WTC11 (cell line): ENCODE data around the gene RGS17.

Experiments
- NFYB ChIP-seq: sonication (generic); formaldehyde crosslinking; conservative IDR thresholded peaks from 2 replicates; pipeline ENCODE4 v1.8.0; 2022; ENCODE audit warnings: low read depth, missing genetic modification reagents
- OVOL2 ChIP-seq: fragments of 250-450 bp; sonication (Bioruptor Pico); IDR thresholded peaks from 2 replicates; pipeline ENCODE4 v1.9.0; 2021; ENCODE audit warnings: mild to moderate bottlenecking, borderline replicate concordance
- RELA ChIP-seq: sonication (generic); formaldehyde crosslinking; IDR thresholded peaks from 2 replicates; pipeline ENCODE4 v1.8.1; 2022; ENCODE audit warnings: missing genetic modification reagents, mild to moderate bottlenecking, borderline replicate concordance
- TCF7 ChIP-seq: sonication (generic); formaldehyde crosslinking; IDR thresholded peaks from 2 replicates; pipeline ENCODE4 v1.8.0; 2022; ENCODE audit warnings: mild to moderate bottlenecking, low read depth, missing genetic modification reagents, moderate library complexity
- ZBTB21 ChIP-seq: sonication (generic); formaldehyde crosslinking; IDR thresholded peaks from 2 replicates; pipeline ENCODE4 v1.8.1; 2023; ENCODE audit warnings: mild to moderate bottlenecking, missing genetic modification reagents, borderline replicate concordance
- ZNF423 ChIP-seq: fragments of 250-450 bp; sonication (Bioruptor Pico); IDR thresholded peaks from 2 replicates; pipeline ENCODE4 v2.1.2; 2022; ENCODE audit warnings: mild to moderate bottlenecking, moderate library complexity
- TF ChIP-seq, protein P1 (sequence below): fragments of 200-600 bp; IDR thresholded peaks from 2 replicates; pipeline ENCODE4 v1.8.0; 2022; ENCODE audit warnings: antibody characterized with exemption
- TF ChIP-seq, protein P2 (sequence below): sonication (generic); formaldehyde crosslinking; IDR thresholded peaks from 2 replicates; pipeline ENCODE4 v1.8.0; 2023; ENCODE audit warnings: missing genetic modification reagents
- TF ChIP-seq, protein P3 (sequence below): fragments of 250-450 bp; sonication (Bioruptor Pico); IDR thresholded peaks from 2 replicates; pipeline ENCODE4 v1.9.0; 2021; ENCODE audit warnings: moderate library complexity, mild to moderate bottlenecking, inconsistent platforms, borderline replicate concordance
- TF ChIP-seq, protein P4 (sequence below): fragments of 250-450 bp; sonication (Bioruptor Pico); IDR thresholded peaks from 2 replicates; pipeline ENCODE4 v1.9.0; 2021; ENCODE audit warnings: mild to moderate bottlenecking, borderline replicate concordance
- TF ChIP-seq, protein P5 (sequence below): fragments of 250-450 bp; sonication (Bioruptor Pico); IDR thresholded peaks from 2 replicates; pipeline ENCODE4 v2.1.2; 2022; ENCODE audit warnings: mild to moderate bottlenecking, moderate library complexity
- TF ChIP-seq, protein P6 (sequence below): sonication (generic); formaldehyde crosslinking; IDR thresholded peaks from 2 replicates; pipeline ENCODE4 v1.8.1; 2023; ENCODE audit warnings: mild to moderate bottlenecking, moderate library complexity, missing genetic modification reagents

DNA sequence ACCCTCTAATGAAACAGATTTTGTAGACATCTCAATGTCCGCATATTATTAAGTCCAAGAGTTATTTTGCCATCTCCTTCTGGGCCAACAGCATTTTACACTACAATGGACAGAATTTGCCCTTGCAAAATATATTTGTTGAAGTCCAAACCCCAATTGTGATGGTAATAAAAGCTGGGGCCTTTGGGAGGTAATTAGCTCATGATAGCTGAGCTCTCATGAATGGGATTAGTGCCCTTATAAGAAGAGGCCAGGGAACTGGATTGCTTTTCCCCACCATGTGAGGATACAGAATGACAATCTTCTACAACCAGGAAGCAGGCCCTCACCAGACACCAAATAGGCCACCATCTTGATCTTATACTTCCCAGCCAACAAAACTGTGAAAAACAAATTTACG, 83.7 kb downstream of the RGS17 start:
- TF ChIP-seq, protein P1, sequence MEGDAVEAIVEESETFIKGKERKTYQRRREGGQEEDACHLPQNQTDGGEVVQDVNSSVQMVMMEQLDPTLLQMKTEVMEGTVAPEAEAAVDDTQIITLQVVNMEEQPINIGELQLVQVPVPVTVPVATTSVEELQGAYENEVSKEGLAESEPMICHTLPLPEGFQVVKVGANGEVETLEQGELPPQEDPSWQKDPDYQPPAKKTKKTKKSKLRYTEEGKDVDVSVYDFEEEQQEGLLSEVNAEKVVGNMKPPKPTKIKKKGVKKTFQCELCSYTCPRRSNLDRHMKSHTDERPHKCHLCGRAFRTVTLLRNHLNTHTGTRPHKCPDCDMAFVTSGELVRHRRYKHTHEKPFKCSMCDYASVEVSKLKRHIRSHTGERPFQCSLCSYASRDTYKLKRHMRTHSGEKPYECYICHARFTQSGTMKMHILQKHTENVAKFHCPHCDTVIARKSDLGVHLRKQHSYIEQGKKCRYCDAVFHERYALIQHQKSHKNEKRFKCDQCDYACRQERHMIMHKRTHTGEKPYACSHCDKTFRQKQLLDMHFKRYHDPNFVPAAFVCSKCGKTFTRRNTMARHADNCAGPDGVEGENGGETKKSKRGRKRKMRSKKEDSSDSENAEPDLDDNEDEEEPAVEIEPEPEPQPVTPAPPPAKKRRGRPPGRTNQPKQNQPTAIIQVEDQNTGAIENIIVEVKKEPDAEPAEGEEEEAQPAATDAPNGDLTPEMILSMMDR = no peak
- TF ChIP-seq, protein P2, sequence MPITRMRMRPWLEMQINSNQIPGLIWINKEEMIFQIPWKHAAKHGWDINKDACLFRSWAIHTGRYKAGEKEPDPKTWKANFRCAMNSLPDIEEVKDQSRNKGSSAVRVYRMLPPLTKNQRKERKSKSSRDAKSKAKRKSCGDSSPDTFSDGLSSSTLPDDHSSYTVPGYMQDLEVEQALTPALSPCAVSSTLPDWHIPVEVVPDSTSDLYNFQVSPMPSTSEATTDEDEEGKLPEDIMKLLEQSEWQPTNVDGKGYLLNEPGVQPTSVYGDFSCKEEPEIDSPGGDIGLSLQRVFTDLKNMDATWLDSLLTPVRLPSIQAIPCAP (CRISPR knock-in tag) = no peak
- TF ChIP-seq, protein P3, sequence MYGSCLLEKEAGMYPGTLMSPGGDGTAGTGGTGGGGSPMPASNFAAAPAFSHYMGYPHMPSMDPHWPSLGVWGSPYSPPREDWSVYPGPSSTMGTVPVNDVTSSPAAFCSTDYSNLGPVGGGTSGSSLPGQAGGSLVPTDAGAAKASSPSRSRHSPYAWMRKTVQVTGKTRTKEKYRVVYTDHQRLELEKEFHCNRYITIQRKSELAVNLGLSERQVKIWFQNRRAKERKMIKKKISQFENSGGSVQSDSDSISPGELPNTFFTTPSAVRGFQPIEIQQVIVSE (CRISPR knock-in tag) = no peak
- no peak for TF ChIP-seq TCF7 (CRISPR knock-in tag)
- no peak for TF ChIP-seq NFYB (CRISPR knock-in tag)
- no peak for TF ChIP-seq ZBTB21
- TF ChIP-seq, protein P4, sequence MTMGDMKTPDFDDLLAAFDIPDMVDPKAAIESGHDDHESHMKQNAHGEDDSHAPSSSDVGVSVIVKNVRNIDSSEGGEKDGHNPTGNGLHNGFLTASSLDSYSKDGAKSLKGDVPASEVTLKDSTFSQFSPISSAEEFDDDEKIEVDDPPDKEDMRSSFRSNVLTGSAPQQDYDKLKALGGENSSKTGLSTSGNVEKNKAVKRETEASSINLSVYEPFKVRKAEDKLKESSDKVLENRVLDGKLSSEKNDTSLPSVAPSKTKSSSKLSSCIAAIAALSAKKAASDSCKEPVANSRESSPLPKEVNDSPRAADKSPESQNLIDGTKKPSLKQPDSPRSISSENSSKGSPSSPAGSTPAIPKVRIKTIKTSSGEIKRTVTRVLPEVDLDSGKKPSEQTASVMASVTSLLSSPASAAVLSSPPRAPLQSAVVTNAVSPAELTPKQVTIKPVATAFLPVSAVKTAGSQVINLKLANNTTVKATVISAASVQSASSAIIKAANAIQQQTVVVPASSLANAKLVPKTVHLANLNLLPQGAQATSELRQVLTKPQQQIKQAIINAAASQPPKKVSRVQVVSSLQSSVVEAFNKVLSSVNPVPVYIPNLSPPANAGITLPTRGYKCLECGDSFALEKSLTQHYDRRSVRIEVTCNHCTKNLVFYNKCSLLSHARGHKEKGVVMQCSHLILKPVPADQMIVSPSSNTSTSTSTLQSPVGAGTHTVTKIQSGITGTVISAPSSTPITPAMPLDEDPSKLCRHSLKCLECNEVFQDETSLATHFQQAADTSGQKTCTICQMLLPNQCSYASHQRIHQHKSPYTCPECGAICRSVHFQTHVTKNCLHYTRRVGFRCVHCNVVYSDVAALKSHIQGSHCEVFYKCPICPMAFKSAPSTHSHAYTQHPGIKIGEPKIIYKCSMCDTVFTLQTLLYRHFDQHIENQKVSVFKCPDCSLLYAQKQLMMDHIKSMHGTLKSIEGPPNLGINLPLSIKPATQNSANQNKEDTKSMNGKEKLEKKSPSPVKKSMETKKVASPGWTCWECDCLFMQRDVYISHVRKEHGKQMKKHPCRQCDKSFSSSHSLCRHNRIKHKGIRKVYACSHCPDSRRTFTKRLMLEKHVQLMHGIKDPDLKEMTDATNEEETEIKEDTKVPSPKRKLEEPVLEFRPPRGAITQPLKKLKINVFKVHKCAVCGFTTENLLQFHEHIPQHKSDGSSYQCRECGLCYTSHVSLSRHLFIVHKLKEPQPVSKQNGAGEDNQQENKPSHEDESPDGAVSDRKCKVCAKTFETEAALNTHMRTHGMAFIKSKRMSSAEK (CRISPR knock-in tag) = no peak
- TF ChIP-seq ZNF423 (CRISPR knock-in tag) = no peak
- TF ChIP-seq, protein P5, sequence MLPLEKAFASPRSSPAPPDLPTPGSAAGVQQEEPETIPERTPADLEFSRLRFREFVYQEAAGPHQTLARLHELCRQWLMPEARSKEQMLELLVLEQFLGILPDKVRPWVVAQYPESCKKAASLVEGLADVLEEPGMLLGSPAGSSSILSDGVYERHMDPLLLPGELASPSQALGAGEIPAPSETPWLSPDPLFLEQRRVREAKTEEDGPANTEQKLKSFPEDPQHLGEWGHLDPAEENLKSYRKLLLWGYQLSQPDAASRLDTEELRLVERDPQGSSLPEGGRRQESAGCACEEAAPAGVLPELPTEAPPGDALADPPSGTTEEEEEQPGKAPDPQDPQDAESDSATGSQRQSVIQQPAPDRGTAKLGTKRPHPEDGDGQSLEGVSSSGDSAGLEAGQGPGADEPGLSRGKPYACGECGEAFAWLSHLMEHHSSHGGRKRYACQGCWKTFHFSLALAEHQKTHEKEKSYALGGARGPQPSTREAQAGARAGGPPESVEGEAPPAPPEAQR (CRISPR knock-in tag) = no peak
- TF ChIP-seq RELA (CRISPR knock-in tag) = no peak
- no peak for TF ChIP-seq OVOL2 (CRISPR knock-in tag)
- TF ChIP-seq, protein P6, sequence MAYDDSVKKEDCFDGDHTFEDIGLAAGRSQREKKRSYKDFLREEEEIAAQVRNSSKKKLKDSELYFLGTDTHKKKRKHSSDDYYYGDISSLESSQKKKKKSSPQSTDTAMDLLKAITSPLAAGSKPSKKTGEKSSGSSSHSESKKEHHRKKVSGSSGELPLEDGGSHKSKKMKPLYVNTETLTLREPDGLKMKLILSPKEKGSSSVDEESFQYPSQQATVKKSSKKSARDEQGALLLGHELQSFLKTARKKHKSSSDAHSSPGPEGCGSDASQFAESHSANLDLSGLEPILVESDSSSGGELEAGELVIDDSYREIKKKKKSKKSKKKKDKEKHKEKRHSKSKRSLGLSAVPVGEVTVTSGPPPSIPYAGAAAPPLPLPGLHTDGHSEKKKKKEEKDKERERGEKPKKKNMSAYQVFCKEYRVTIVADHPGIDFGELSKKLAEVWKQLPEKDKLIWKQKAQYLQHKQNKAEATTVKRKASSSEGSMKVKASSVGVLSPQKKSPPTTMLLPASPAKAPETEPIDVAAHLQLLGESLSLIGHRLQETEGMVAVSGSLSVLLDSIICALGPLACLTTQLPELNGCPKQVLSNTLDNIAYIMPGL (CRISPR knock-in tag) = no peak
